GM12878 (cell line): ENCODE data around the gene FBLN5. TPM values are rescaled to one million over a fixed set of nuclear protein-coding genes. Genes with fewer than 3 reads are reported as not detected.

Experiments
- ATAC-seq: fragments of 200-7000 bp; cut with Tn5 transposase; 3 replicates; pipeline ENCODE4 v1.9.1; 2020; ENCODE audit warnings: mild to moderate bottlenecking, moderate library complexity
- BruUV-seq: library from RNA; stranded (reverse); fragments of 400-500 nt; replicated peaks from 2 replicates; lab custom pipeline; 2021; lab: Mats Ljungman, UMichigan
- CTCF ChIA-PET: fragments of 300-600 bp; sonication (Branson Sonifier 250); formaldehyde crosslinking; extraction: SDS; loops from one replicate; lab custom pipeline; 2021; ENCODE audit warnings: inconsistent platforms; lab: Yijun Ruan, JAX
- POLR2A ChIA-PET: fragments of 350-600 bp; formaldehyde crosslinking; extraction: SDS; loops from one replicate; lab custom pipeline; 2021; ENCODE audit warnings: inconsistent platforms; lab: Charles Lee
- RAD21 ChIA-PET: fragments of 300-600 bp; sonication (Branson Sonifier 250); formaldehyde crosslinking; loops from one replicate; lab custom pipeline; 2023; ENCODE audit warnings: antibody characterized with exemption; ENCODE audit not compliant: unreplicated experiment; lab: Charles Lee
- SMC1A ChIA-PET: fragments of 300-600 bp; sonication (Branson Sonifier 250); formaldehyde crosslinking; loops from one replicate; lab custom pipeline; 2023; ENCODE audit not compliant: unreplicated experiment, uncharacterized antibody; lab: Charles Lee
- DNase-seq: peaks from one replicate; pipeline ENCODE4 v3.0.0-alpha.2; 2011; ENCODE audit warnings: low read depth, low spot score
- FAIRE-seq: peaks from 3 replicates; lab custom pipeline; 2011; peaks lifted over from hg19 to GRCh38; lab: Jason Lieb, UNC
- H2AFZ ChIP-seq: 2 replicates; pipeline ENCODE4 v1.6.0; 2011; ENCODE audit warnings: low read depth, low read length, control low read depth; ENCODE audit not compliant: control insufficient read depth
- H3K27ac ChIP-seq: 2 replicates; pipeline ENCODE4 v1.5.1; 2011; ENCODE audit warnings: control low read depth; ENCODE audit not compliant: control insufficient read depth, insufficient read depth
- H3K27me3 ChIP-seq, 2 experiments: replicated peaks in 1 of 2; 2 replicates each; pipeline versions ENCODE4 v1.6.0 to v1.6.1; 2011; ENCODE audit warnings: low read length in 1 of 2; ENCODE audit not compliant: control insufficient read depth in 2 of 2, insufficient read depth in 2 of 2
- H3K36me3 ChIP-seq, 2 experiments: 2 replicates each; pipeline ENCODE4 v1.5.1; 2011; ENCODE audit warnings: low read length in 1 of 2; ENCODE audit not compliant: control insufficient read depth in 2 of 2, insufficient read depth in 2 of 2
- H3K4me1 ChIP-seq: 2 replicates; pipeline ENCODE4 v1.6.1; 2011; ENCODE audit warnings: mild to moderate bottlenecking, low read length, moderate library complexity, mixed read lengths; ENCODE audit not compliant: control insufficient read depth, insufficient read depth
- H3K4me2 ChIP-seq: 2 replicates; pipeline ENCODE4 v1.6.0; 2011; ENCODE audit warnings: control low read depth; ENCODE audit not compliant: control insufficient read depth, insufficient read depth
- H3K4me3 ChIP-seq: fragments of 200-600 bp; sonication (generic); 2 replicates; pipeline ENCODE4 v1.5.1; 2016
- H3K79me2 ChIP-seq: 2 replicates; pipeline ENCODE4 v1.6.0; 2011; ENCODE audit warnings: low read length; ENCODE audit not compliant: control insufficient read depth, insufficient read depth
- H3K9ac ChIP-seq: 2 replicates; pipeline ENCODE4 v1.8.0; 2011; ENCODE audit warnings: low read length, control low read depth, mixed read lengths; ENCODE audit not compliant: control insufficient read depth, insufficient read depth
- H3K9me3 ChIP-seq: replicated peaks from 3 replicates; pipeline ENCODE4 v1.5.1; 2011; ENCODE audit warnings: mild to moderate bottlenecking, low read length; ENCODE audit not compliant: control insufficient read depth, insufficient read depth
- H4K20me1 ChIP-seq: 2 replicates; pipeline ENCODE4 v1.6.0; 2011; ENCODE audit not compliant: control insufficient read depth, insufficient read depth
- BCL11A ChIP-seq: IDR thresholded peaks from 2 replicates; pipeline ENCODE4 v1.6.1; 2011; ENCODE audit warnings: low read depth, low read length
- E4F1 ChIP-seq: fragments of 450-650 bp; IDR thresholded peaks from 2 replicates; pipeline ENCODE4 v1.6.1; 2018; ENCODE audit warnings: borderline replicate concordance, mild to moderate bottlenecking; ENCODE audit not compliant: partially characterized antibody
- IKZF2 ChIP-seq, 2 experiments: fragments of 450-650 bp; IDR thresholded peaks; 2 replicates each; pipeline ENCODE4 v1.6.1; 2017; ENCODE audit warnings: mild to moderate bottlenecking in 2 of 2, moderate library complexity in 2 of 2
- MTA2 ChIP-seq: fragments of 450-650 bp; IDR thresholded peaks from 2 replicates; pipeline ENCODE4 v1.6.1; 2016; ENCODE audit warnings: low read depth, mild to moderate bottlenecking, moderate library complexity
- RCOR1 ChIP-seq: conservative IDR thresholded peaks from 2 replicates; pipeline ENCODE4 v1.6.1; 2012; ENCODE audit warnings: low read depth, low read length, improper control_type of control experiment
- SMARCA5 ChIP-seq: fragments of 450-650 bp; IDR thresholded peaks from 2 replicates; pipeline ENCODE4 v1.6.1; 2017; ENCODE audit warnings: mild to moderate bottlenecking
- SMC3 ChIP-seq: IDR thresholded peaks from 2 replicates; pipeline ENCODE4 v1.6.1; 2011; ENCODE audit warnings: low read length, improper control_type of control experiment, borderline replicate concordance
- WGBS: methylation state at CpG from one replicate; pipeline ENCODE4 v1.1.6; 2016; ENCODE audit warnings: low lambda C conversion rate; ENCODE audit not compliant: insufficient replicate concordance, insufficient coverage; ENCODE audit errors: missing lambda C conversion rate; 5-methylcytosine and 5-hydroxymethylcytosine counted together
- in situ Hi-C: fragments of 300-500 bp; cut with MboI; formaldehyde crosslinking; loops from 9 replicates; pipeline ENCODE4 v1.14.3; 2018; ENCODE audit warnings: mixed read lengths
- intact Hi-C: fragments of 100-400 bp; cut with micrococcal nuclease; formaldehyde crosslinking; loops from one replicate; pipeline ENCODE4 v1.14.2; 2022; ENCODE audit not compliant: unreplicated experiment
- polyA plus RNA-seq, 11 experiments: library from polyadenylated mRNA; depleted of rRNA in 4 of 11; unstranded in 6 of 11; stranded (reverse) in 5 of 11; fragments of >200 nt; fragmentation: Nextera tagmentation in 4 of 11; fragmentation: Illumina TruSeq in 1 of 11; extraction: Ambion mirVana in 4 of 11; extraction: Trizol in 1 of 11; gene quantifications; 1 replicate in 1 of 11; 2 replicates in 10 of 11; pipeline versions ENCODE4 v1.2.1 to v1.2.3, GENCODE V29; 2011 to 2016; ENCODE audit warnings: inconsistent platforms in 2 of 11, missing spikeins in 2 of 11, low read depth in 1 of 11
- total RNA-seq, 4 experiments: library from RNA; depleted of rRNA in 3 of 4; stranded (reverse); fragments of >200 nt in 3 of 4; fragmentation: Illumina TruSeq in 1 of 4; extraction: Trizol in 1 of 4; gene quantifications; 2 replicates each; pipeline versions ENCODE4 v1.2.1 to v1.2.3, GENCODE V29; 2013 to 2021

The FBLN5 gene
- total and polyA plus RNA-seq, 10 of the 15 experiments (the other 5 are each of a cell fraction or from before 2014, with no cell fraction given), result 0.03 to 0.64 (median 0.24) TPM

- H3K9ac ChIP-seq, result no peak overlapping the region
- ChIA-PET CTCF (interaction anchor here (1.2 to 2.8 kb wide), 2 partner anchors 9 to 12 kb away, joined by 4 to 16 read pairs; no protein-coding TSS in a partner anchor), POLR2A (no interaction called here), SMC1A (interaction anchor here (1.8 to 2.1 kb wide), 2 partner anchors 9 to 12 kb away, joined by 5 to 6 read pairs; no protein-coding TSS in a partner anchor), RAD21 (no interaction called here)
- H3K4me2 ChIP-seq, result no peak overlapping the region
- FAIRE-seq, result no peak
- no peaks in the 10 kb centered on the region for H3K79me2 ChIP-seq
- in situ Hi-C loops (no loop called here), intact Hi-C loops (no loop called here)
- ATAC-seq, result no peak
- H3K27me3 ChIP-seq, result no peaks in the 10 kb centered on the region
- H3K36me3 ChIP-seq, result peaks cover 0 to 7% of the 10 kb centered on the region in 2 experiments; a peak in 2 of 4 replicates
- DNase-seq, result no peak
- 89% methylated on average over 4 of the region's 4 CpGs for WGBS
- H3K27ac ChIP-seq, result no peak overlapping the region
- H4K20me1 ChIP-seq, result no peaks in the 10 kb centered on the region
- H3K4me3 ChIP-seq, result no peak overlapping the region
- no TSS peak for BruUV-seq
- H2AFZ ChIP-seq, result no peak overlapping the region
- H3K4me1 ChIP-seq, result no peaks in the 10 kb centered on the region
- TF ChIP-seq SMC3 (no peak), E4F1 (no peak), MTA2 (no peak)
- no peaks in the 10 kb centered on the region for H3K9me3 ChIP-seq
Observed at GRCh38 chr14:91985008-91985407, 37.5 kb upstream of the FBLN5 start.

GRCh38 chr14:91983588-91983987 lies 36.1 kb upstream of the FBLN5 start:
- H2AFZ ChIP-seq, result no peak overlapping the region
- DNase-seq (no peak), FAIRE-seq (no peak), ATAC-seq (no peak)
- H3K9ac ChIP-seq, result no peak overlapping the region
- ChIA-PET SMC1A (no interaction called here), CTCF (no interaction called here), POLR2A (no interaction called here), RAD21 (no interaction called here)
- WGBS, result 85% methylated on average over 4 of the region's 4 CpGs
- no peak overlapping the region for H3K27ac ChIP-seq
- intact Hi-C loops, result no loop called here
- H3K79me2 ChIP-seq, result no peaks in the 10 kb centered on the region
- H3K4me2 ChIP-seq, result no peak overlapping the region
- no peaks in the 10 kb centered on the region for H4K20me1 ChIP-seq
- no peaks in the 10 kb centered on the region for H3K9me3 ChIP-seq
- peaks cover 0 to 8% of the 10 kb centered on the region in 2 experiments; a peak in 2 of 4 replicates for H3K36me3 ChIP-seq
- in situ Hi-C loops, result no loop called here
- H3K4me1 ChIP-seq, result no peaks in the 10 kb centered on the region
- H3K27me3 ChIP-seq, result no peaks in the 10 kb centered on the region
- no peak overlapping the region for H3K4me3 ChIP-seq
- no peak for TF ChIP-seq BCL11A
- no peak for TF ChIP-seq IKZF2 (IDR thresholded peaks at IDR 0.05)
- TF ChIP-seq SMARCA5, result no peak
- no peak for TF ChIP-seq RCOR1
- no TSS peak for BruUV-seq
